HepG2 (cell line): ENCODE data around the gene ARHGAP45. TPM values are rescaled to one million over a fixed set of nuclear protein-coding genes. Genes with fewer than 3 reads are reported as not detected.

ENCODE experiments used
- CBFB ChIP-seq: sonication (generic); formaldehyde crosslinking; IDR thresholded peaks from 2 replicates; pipeline ENCODE4 v1.4.0; 2020; ENCODE audit warnings: missing genetic modification reagents
- CTCF ChIP-seq: sonication (generic); formaldehyde crosslinking; IDR thresholded peaks from 2 replicates; pipeline ENCODE4 v1.5.0; 2020; ENCODE audit warnings: mild to moderate bottlenecking, missing genetic modification reagents, moderate library complexity
- EEA1 ChIP-seq: sonication (generic); formaldehyde crosslinking; IDR thresholded peaks from 2 replicates; pipeline ENCODE4 v1.5.1; 2020; ENCODE audit warnings: mild to moderate bottlenecking, missing genetic modification reagents, borderline replicate concordance
- FOXK2 ChIP-seq: fragments of 450-650 bp; IDR thresholded peaks from 2 replicates; pipeline ENCODE4 v1.6.1; 2016
- GTF2F1 ChIP-seq: fragments of 150-350 bp; IDR thresholded peaks from 2 replicates; pipeline ENCODE4 v1.6.1; 2014; ENCODE audit warnings: low read length
- IKZF5 ChIP-seq: IDR thresholded peaks from 2 replicates; pipeline ENCODE4 v1.6.1; 2018; ENCODE audit warnings: missing genetic modification reagents, mild to moderate bottlenecking, missing compliant biosample characterization
- JUND ChIP-seq: sonication (generic); formaldehyde crosslinking; IDR thresholded peaks from 2 replicates; pipeline ENCODE4 v1.8.0; 2022; ENCODE audit warnings: mild to moderate bottlenecking, missing genetic modification reagents
- KLF12 ChIP-seq: sonication (generic); formaldehyde crosslinking; IDR thresholded peaks from 2 replicates; pipeline ENCODE4 v1.4.0; 2020; ENCODE audit warnings: missing genetic modification reagents, borderline replicate concordance
- MAFK ChIP-seq, 2 experiments: IDR thresholded peaks in 1 of 2; conservative IDR thresholded peaks in 1 of 2; 2 replicates each; pipeline ENCODE4 v1.6.1; 2011; ENCODE audit warnings: improper control_type of control experiment in 2 of 2, low read length in 2 of 2
- NR1H2 ChIP-seq: sonication (generic); formaldehyde crosslinking; IDR thresholded peaks from 2 replicates; pipeline ENCODE4 v1.8.1; 2022; ENCODE audit warnings: low read depth, missing genetic modification reagents, borderline replicate concordance
- PLSCR1 ChIP-seq: sonication (generic); formaldehyde crosslinking; IDR thresholded peaks from 2 replicates; pipeline ENCODE4 v1.5.0; 2020; ENCODE audit warnings: missing genetic modification reagents, mild to moderate bottlenecking, borderline replicate concordance
- RBFOX2 ChIP-seq: fragments of 200-400 bp; formaldehyde crosslinking; IDR thresholded peaks from 2 replicates; pipeline ENCODE4 v1.6.1; 2017; ENCODE audit warnings: low read depth, mild to moderate bottlenecking, low read length
- RNF219 ChIP-seq: sonication (generic); formaldehyde crosslinking; IDR thresholded peaks from 2 replicates; pipeline ENCODE4 v1.5.0; 2020; ENCODE audit warnings: mild to moderate bottlenecking, missing genetic modification reagents
- SIX4 ChIP-seq: sonication (generic); formaldehyde crosslinking; IDR thresholded peaks from 2 replicates; pipeline ENCODE4 v1.4.0; 2020; ENCODE audit warnings: missing genetic modification reagents
- SRSF9 ChIP-seq: fragments of 200-400 bp; formaldehyde crosslinking; IDR thresholded peaks from 2 replicates; pipeline ENCODE4 v1.6.1; 2018; ENCODE audit warnings: borderline replicate concordance, mild to moderate bottlenecking, low read depth, low read length; ENCODE audit not compliant: insufficient read depth, poor library complexity, severe bottlenecking
- STAG1 ChIP-seq: sonication (generic); formaldehyde crosslinking; IDR thresholded peaks from 2 replicates; pipeline ENCODE4 v1.4.0; 2020; ENCODE audit warnings: missing genetic modification reagents
- TRIM24 ChIP-seq: sonication (generic); formaldehyde crosslinking; IDR thresholded peaks from 2 replicates; pipeline ENCODE4 v1.8.0; 2022; ENCODE audit warnings: mild to moderate bottlenecking, missing genetic modification reagents
- YEATS4 ChIP-seq: sonication (generic); formaldehyde crosslinking; IDR thresholded peaks from 2 replicates; pipeline ENCODE4 v1.4.0; 2020; ENCODE audit warnings: missing genetic modification reagents, borderline replicate concordance
- ZMAT5 ChIP-seq: sonication (generic); formaldehyde crosslinking; IDR thresholded peaks from 2 replicates; pipeline ENCODE4 v1.5.0; 2020; ENCODE audit warnings: mild to moderate bottlenecking, low read depth, missing genetic modification reagents, borderline replicate concordance
- ZNF101 ChIP-seq: sonication (generic); formaldehyde crosslinking; IDR thresholded peaks from 2 replicates; pipeline ENCODE4 v1.4.0; 2020; ENCODE audit warnings: mild to moderate bottlenecking, low read depth, missing genetic modification reagents, borderline replicate concordance
- ZNF326 ChIP-seq: sonication (generic); formaldehyde crosslinking; IDR thresholded peaks from 2 replicates; pipeline ENCODE4 v1.4.0; 2020; ENCODE audit warnings: missing genetic modification reagents, borderline replicate concordance
- ZNF564 ChIP-seq: sonication (generic); formaldehyde crosslinking; IDR thresholded peaks from 2 replicates; pipeline ENCODE4 v1.8.1; 2023; ENCODE audit warnings: mild to moderate bottlenecking, missing genetic modification reagents
- ZNF737 ChIP-seq: sonication (generic); formaldehyde crosslinking; IDR thresholded peaks from 2 replicates; pipeline ENCODE4 v1.5.0; 2020; ENCODE audit warnings: missing genetic modification reagents, mild to moderate bottlenecking, borderline replicate concordance
- ZNF766 ChIP-seq: sonication (generic); formaldehyde crosslinking; IDR thresholded peaks from 2 replicates; pipeline ENCODE4 v1.5.0; 2020; ENCODE audit warnings: missing genetic modification reagents, borderline replicate concordance
- ZSCAN12 ChIP-seq: sonication (generic); formaldehyde crosslinking; IDR thresholded peaks from 2 replicates; pipeline ENCODE4 v1.9.0; 2021; ENCODE audit warnings: mild to moderate bottlenecking, missing genetic modification reagents
- polyA plus RNA-seq, 8 experiments: library from polyadenylated mRNA; depleted of rRNA in 3 of 8; stranded (reverse) in 7 of 8; unstranded in 1 of 8; fragments of >200 nt; fragmentation: Illumina TruSeq in 4 of 8; extraction: Trizol in 4 of 8; gene quantifications; 2 replicates each; pipeline versions ENCODE4 v1.2.1 to v1.2.3, GENCODE V29; 2011 to 2016; ENCODE audit warnings: low read depth in 4 of 8, missing spikeins in 1 of 8, mixed read lengths in 1 of 8; ENCODE audit not compliant: insufficient read depth in 1 of 8
- total RNA-seq, 5 experiments: library from RNA; depleted of rRNA; stranded (reverse); fragments of >200 nt; fragmentation: Illumina TruSeq; extraction: Trizol; gene quantifications; 2 replicates each; pipeline ENCODE4 v1.2.3, GENCODE V29; 2016; ENCODE audit warnings: low read depth in 1 of 5

ARHGAP45 gene
- total and polyA plus RNA-seq, 2 of the 13 experiments (the other 11 are each of a cell fraction or from before 2014, with no cell fraction given): 0.84 to 32.0 TPM

GRCh38 chr19:1103708-1104310 lies 36.8 kb downstream of the ARHGAP45 start, which contains the start of gene GPX4 (continued):
- TF ChIP-seq NR1H2: peak; percentile 51; the same call in 1 of the 2 replicates
- no peak for TF ChIP-seq TRIM24 (CRISPR knock-in tag)
- TF ChIP-seq ZSCAN12 (CRISPR knock-in tag): no peak
- TF ChIP-seq GTF2F1: no peak
- no peak for TF ChIP-seq PLSCR1 (CRISPR knock-in tag)
- no peak for TF ChIP-seq KLF12 (CRISPR knock-in tag)
- TF ChIP-seq RNF219 (CRISPR knock-in tag): no peak
- no peak for TF ChIP-seq FOXK2
- TF ChIP-seq RBFOX2: peak; percentile 99
- TF ChIP-seq SIX4 (CRISPR knock-in tag): no peak
- TF ChIP-seq MAFK (conservative IDR thresholded peaks at IDR 0.05 in 1 of 2, IDR thresholded peaks at IDR 0.05 in 1 of 2; ENCODE audit: low read length in 2 of 2): no peak
- TF ChIP-seq YEATS4 (CRISPR knock-in tag): peak; percentile 10
- TF ChIP-seq IKZF5 (CRISPR knock-in tag): no peak
- no peak for TF ChIP-seq JUND (CRISPR knock-in tag)
- no peak for TF ChIP-seq ZNF101
- TF ChIP-seq ZNF326: no peak
- peak; percentile 86; the same call in 1 of the 2 replicates for TF ChIP-seq EEA1
- TF ChIP-seq ZNF737: no peak
- no peak; the same call in 1 of the 2 replicates for TF ChIP-seq STAG1 (CRISPR knock-in tag)
- no peak for TF ChIP-seq SRSF9
- TF ChIP-seq ZMAT5 (CRISPR knock-in tag): no peak
- 0 out of 2 replicates have a peak, but pooled peaks have one; percentile 21 for TF ChIP-seq CBFB (CRISPR knock-in tag)
- no peak for TF ChIP-seq ZNF766 (CRISPR knock-in tag)
- TF ChIP-seq ZNF564 (CRISPR knock-in tag): no peak
- no peak; the same call in 1 of the 2 replicates for TF ChIP-seq CTCF (CRISPR knock-in tag)
